Neuron (in vitro differentiated cells): ENCODE results near the gene CLEC6A.
"Not testable (repeated sequence)": the region's sequence is repeated elsewhere in the genome, so short reads cannot be mapped to it uniquely, and the experiment has no call there.

Source experiments
- H2AFZ ChIP-seq: one replicate; pipeline ENCODE4 v1.6.1; 2013; ENCODE audit warnings: low read depth, mild to moderate bottlenecking, inconsistent platforms, low read length, moderate library complexity
- H3K27me3 ChIP-seq: one replicate; pipeline ENCODE4 v1.6.1; 2013; ENCODE audit warnings: low read length; ENCODE audit not compliant: insufficient read depth
- H3K36me3 ChIP-seq: one replicate; pipeline ENCODE4 v1.6.1; 2013; ENCODE audit warnings: low read length; ENCODE audit not compliant: insufficient read depth
- H3K4me1 ChIP-seq: one replicate; pipeline ENCODE4 v1.6.1; 2013; ENCODE audit warnings: low read length; ENCODE audit not compliant: insufficient read depth
- H3K4me3 ChIP-seq: 2 replicates; pipeline ENCODE4 v1.5.1; 2013; ENCODE audit warnings: mild to moderate bottlenecking, low read length, moderate library complexity
- H3K9me3 ChIP-seq: one replicate; pipeline ENCODE4 v1.6.1; 2013; ENCODE audit warnings: low read length

Gene CLEC6A

GRCh38 chr12:8465301-8465996, 9.7 kb downstream of the CLEC6A start:
- H2AFZ ChIP-seq = no peak overlapping the region
- H3K9me3 ChIP-seq = no peaks in the 10 kb centered on the region
- H3K27me3 ChIP-seq = no peaks in the 10 kb centered on the region
- H3K4me1 ChIP-seq = no peaks in the 10 kb centered on the region
- H3K36me3 ChIP-seq = no peaks in the 10 kb centered on the region
- H3K4me3 ChIP-seq = no peak overlapping the region

- Histone ChIP-seq H3K4me1 (no peaks in the 10 kb centered on the region), H2AFZ (no peak overlapping the region), H3K27me3 (no peaks in the 10 kb centered on the region), H3K9me3 (no peaks in the 10 kb centered on the region), H3K4me3 (no peak overlapping the region), H3K36me3 (no peaks in the 10 kb centered on the region)
These were observed 10.5 kb downstream of the CLEC6A start for GRCh38 chr12:8466241-8466640.

DNA sequence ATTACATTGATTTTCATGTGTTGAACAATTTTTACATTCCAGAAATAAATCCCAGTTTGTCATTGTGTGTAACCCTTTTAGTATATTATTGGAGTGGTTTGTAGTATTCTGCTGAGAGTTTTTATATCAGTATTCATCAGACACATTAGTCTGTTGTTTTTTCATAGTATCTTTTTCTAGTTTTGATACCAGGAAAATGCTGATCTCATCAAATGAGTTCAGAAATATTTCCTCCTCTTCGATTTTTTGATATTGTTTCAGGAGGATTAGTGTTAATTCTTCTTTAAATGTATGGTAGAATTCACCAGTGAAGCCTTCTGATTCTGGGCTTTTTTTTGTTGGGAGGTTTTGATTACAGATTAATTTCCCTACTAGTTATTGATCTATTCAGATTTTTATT, 15.3 kb downstream of the CLEC6A start:
- Histone ChIP-seq H3K36me3 (no peaks in the 10 kb centered on the region), H3K9me3 (no peaks in the 10 kb centered on the region), H3K4me3 (no peak overlapping the region)

GRCh38 chr12:8475508-8476203, 19.9 kb downstream of the CLEC6A start:
- Histone ChIP-seq H3K27me3 (no peaks in the 10 kb centered on the region), H3K4me3 (no peak overlapping the region), H3K36me3 (no peaks in the 10 kb centered on the region)

More for the DNA sequence above, 15.3 kb downstream of the CLEC6A start:
- Histone ChIP-seq H2AFZ (no peak overlapping the region), H3K27me3 (no peaks in the 10 kb centered on the region), H3K4me1 (peaks cover 11% of the 10 kb centered on the region)

DNA sequence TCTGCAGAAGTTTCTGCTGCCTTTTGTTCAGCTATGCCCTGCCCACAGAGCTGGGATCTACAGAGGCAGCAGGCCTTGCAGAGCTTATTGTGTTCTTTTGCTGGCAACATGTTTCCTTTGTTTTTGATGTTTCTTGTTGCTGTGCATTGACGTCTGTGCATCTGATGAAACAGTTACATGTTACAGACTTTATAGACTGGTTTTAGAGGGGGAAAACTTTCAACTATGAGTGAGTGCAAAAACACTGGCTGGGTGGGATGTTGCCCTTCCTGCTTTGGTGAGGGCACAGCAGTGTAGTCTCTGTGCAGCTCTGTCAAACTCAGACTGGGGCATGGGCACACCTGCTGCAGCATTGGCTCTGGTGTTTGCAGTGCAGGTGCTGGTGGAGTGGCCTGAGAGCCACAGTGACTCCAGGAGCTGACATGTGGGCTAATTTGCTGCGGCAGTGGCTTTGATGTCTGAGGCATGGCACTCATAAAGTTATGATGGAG, 26.9 kb downstream of the CLEC6A start:
- Histone ChIP-seq H3K9me3 (no peaks in the 10 kb centered on the region), H3K36me3 (no peaks in the 10 kb centered on the region), H2AFZ (no peak overlapping the region), H3K4me3 (no peak overlapping the region), H3K4me1 (peaks cover 4% of the 10 kb centered on the region), H3K27me3 (no peaks in the 10 kb centered on the region)

More at GRCh38 chr12:8475508-8476203, 19.9 kb downstream of the CLEC6A start:
- H2AFZ ChIP-seq = no peak overlapping the region
- H3K9me3 ChIP-seq = no peaks in the 10 kb centered on the region
- H3K4me1 ChIP-seq = peaks cover 11% of the 10 kb centered on the region

DNA sequence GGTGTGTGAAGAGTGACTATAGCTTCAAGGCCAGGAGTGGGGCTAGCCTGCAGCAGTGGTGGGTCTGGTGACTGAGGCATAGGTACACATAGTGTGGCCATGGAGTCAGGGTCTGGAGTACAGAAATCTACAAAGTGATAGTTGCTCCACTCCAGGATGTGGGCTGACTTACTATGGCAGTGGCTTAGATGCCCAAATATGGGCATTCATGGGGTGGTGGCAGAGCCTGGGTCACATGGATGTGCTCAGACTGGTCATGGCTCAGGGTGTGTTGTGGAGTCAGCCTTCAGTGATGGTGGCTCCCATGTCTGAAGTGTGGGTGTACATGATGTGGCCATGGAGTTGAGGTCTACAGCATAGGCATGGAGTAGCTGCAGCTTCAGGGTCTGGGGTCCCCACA, 27.3 kb downstream of the CLEC6A start:
- peaks cover 4% of the 10 kb centered on the region for H3K4me1 ChIP-seq
- no peaks in the 10 kb centered on the region for H3K36me3 ChIP-seq
- no peak overlapping the region for H3K4me3 ChIP-seq
- H3K9me3 ChIP-seq = no peaks in the 10 kb centered on the region
- H3K27me3 ChIP-seq = no peaks in the 10 kb centered on the region
- H2AFZ ChIP-seq = no peak overlapping the region

- Histone ChIP-seq H3K36me3 (no peaks in the 10 kb centered on the region), H3K9me3 (no peaks in the 10 kb centered on the region), H3K4me1 (no peaks in the 10 kb centered on the region), H3K4me3 (no peak overlapping the region), H3K27me3 (no peaks in the 10 kb centered on the region), H2AFZ (no peak overlapping the region)
These were observed 36.1 kb downstream of the CLEC6A start for GRCh38 chr12:8491646-8492530.

- Histone ChIP-seq H3K36me3 (no peaks in the 10 kb centered on the region), H3K4me3 (no peak overlapping the region), H3K9me3 (no peaks in the 10 kb centered on the region), H2AFZ (no peak overlapping the region), H3K27me3 (no peaks in the 10 kb centered on the region), H3K4me1 (no peaks in the 10 kb centered on the region)
These were observed 37.3 kb downstream of the CLEC6A start for GRCh38 chr12:8493084-8493483.

- not testable (repeated sequence) for H3K4me1 ChIP-seq
These were observed 39.9 kb downstream of the CLEC6A start for GRCh38 chr12:8495671-8496070.

GRCh38 chr12:8496074-8496473, 40.3 kb downstream of the CLEC6A start:
- H2AFZ ChIP-seq, H3K27me3 ChIP-seq, H3K36me3 ChIP-seq, H3K4me3 ChIP-seq, H3K4me1 ChIP-seq, H3K9me3 ChIP-seq: not testable (repeated sequence)

More at GRCh38 chr12:8495671-8496070, 39.9 kb downstream of the CLEC6A start:
- H2AFZ ChIP-seq, H3K27me3 ChIP-seq, H3K36me3 ChIP-seq, H3K9me3 ChIP-seq, H3K4me3 ChIP-seq: not testable (repeated sequence)

DNA sequence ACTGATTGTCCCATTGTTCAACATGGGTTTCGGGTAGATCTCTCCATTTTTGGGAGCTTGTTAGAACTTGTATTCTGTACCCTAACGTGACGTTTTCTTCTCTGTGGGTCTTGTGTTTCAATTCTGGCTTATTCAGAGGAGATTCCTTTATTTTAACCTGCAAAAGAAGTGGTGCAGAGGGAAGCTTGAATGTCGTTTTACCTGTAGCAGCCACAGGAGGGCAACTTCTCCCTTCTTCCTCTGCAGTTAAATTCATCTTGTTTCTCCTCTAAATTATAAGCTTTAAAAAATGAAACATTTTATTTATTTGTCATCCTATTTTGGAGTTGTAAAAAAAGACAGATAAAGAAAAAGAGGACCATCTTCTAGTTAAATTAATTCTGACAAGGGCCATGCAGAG, 43.9 kb downstream of the CLEC6A start:
- H3K4me3 ChIP-seq = no peak overlapping the region
- no peaks in the 10 kb centered on the region for H3K27me3 ChIP-seq

DNA sequence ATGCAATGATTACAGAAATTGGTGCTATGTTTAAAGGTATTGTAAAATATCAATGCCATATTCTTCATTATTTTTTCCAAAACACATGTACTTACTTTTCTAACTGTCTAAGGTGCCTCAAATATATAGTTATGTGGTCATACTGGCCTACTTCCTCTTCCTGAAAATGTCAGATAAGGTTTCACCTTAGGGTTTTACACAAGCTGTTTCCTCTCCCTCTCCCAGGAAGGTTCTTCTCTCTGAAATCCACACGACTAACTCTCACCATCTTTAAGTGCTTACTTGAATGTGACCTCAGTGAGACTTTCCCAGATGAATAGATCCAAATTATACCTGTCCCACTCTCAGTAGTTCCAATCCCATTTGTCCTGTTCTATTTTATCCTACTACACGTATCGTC, 46.0 kb downstream of the CLEC6A start:
- no peaks in the 10 kb centered on the region for H3K4me1 ChIP-seq
- no peaks in the 10 kb centered on the region for H3K36me3 ChIP-seq
- H3K9me3 ChIP-seq = no peaks in the 10 kb centered on the region
- no peak overlapping the region for H2AFZ ChIP-seq
- H3K27me3 ChIP-seq = no peaks in the 10 kb centered on the region
- no peak overlapping the region for H3K4me3 ChIP-seq

More for the DNA sequence above, 43.9 kb downstream of the CLEC6A start:
- no peak overlapping the region for H2AFZ ChIP-seq
- no peaks in the 10 kb centered on the region for H3K4me1 ChIP-seq
- no peaks in the 10 kb centered on the region for H3K9me3 ChIP-seq
- no peaks in the 10 kb centered on the region for H3K36me3 ChIP-seq

GRCh38 chr12:8504351-8504750, 48.6 kb downstream of the CLEC6A start:
- H3K9me3 ChIP-seq = no peaks in the 10 kb centered on the region
- peaks cover 5% of the 10 kb centered on the region for H3K4me1 ChIP-seq
- no peak overlapping the region for H2AFZ ChIP-seq
- H3K36me3 ChIP-seq = no peaks in the 10 kb centered on the region
- no peak overlapping the region for H3K4me3 ChIP-seq
- no peaks in the 10 kb centered on the region for H3K27me3 ChIP-seq
